Stromal cell of bone marrow (primary cell): ENCODE data around the gene CPSF4L.

ENCODE experiments used
- DNase-seq: peaks from one replicate; pipeline ENCODE4 v3.0.0-alpha.2; 2012; ENCODE audit warnings: low read depth

The CPSF4L gene

DNA sequence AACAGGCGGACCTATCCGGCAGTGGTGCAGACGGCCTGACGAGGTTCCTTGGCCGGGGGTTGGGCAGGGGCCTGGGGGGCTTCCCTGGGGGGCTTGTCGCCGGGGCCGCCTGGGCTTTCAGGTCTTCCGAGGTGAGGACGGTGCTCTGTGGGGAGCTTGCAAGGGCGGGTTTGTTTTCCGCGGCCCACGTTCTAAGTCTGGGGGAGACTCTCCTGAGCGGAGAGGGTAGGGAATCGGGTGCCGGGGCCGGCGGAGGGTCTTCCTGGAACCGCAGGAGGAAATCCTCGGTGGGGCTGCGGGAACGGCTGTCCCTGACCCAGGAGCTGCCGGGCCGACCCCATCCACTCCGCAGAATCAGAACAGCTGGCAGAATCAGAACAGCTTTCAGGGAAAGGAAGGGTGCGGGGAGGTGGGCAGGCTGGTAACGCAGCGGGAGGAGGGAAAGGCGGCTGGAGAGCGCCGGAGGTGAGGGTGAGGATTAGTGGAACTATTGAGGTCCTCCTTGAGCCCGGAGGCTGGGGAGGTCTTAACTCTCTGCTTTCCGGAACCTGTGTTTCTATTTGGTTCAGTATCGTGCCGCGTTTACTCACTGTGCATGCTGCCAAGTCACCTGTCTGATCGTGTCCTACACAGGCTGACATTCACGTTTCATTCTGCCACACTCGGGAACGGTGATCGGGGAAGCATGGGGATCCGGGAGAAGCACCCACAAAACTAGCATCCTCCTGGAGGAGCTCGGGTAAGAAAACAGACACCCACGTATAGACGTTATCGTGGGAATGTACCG is 28.9 kb downstream of the CPSF4L start:
- no peak for DNase-seq

DNA sequence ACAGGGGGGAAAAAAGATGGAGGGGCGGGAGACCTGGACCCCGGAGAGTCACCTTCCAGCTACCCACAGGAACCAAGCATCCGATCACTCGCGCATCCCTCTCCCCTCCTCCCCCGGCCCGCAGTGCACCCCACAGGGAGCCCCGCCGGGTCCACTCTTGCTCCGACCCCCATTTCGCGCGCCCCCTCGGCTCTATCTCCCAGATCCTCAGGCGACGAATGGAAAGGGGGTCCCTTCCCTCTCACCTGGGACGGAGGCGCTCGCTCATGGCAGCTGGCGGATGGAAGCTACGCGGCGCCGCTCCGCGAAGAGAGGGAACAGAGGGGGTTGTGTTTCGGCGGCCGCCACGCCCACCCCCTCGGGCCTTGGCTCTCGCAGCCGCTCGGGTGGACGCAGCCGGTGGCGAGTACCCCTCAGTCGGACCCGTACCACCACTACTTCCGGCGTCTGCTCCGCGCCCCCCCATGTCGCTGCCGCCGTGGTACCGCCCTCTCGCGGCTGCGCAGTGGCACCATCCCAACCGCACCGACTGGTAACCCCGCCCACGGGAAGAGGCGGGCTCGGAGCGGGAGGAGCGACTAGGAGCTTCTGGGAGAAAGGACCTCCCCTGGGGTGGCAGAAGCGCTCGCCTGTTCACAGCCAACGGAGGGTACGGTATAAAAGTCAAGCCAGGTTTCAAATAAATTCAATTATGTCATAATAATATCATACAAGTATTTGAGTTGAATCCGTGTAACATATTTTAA is 29.7 kb downstream of the CPSF4L start:
- DNase-seq, result peak; percentile 87

DNA sequence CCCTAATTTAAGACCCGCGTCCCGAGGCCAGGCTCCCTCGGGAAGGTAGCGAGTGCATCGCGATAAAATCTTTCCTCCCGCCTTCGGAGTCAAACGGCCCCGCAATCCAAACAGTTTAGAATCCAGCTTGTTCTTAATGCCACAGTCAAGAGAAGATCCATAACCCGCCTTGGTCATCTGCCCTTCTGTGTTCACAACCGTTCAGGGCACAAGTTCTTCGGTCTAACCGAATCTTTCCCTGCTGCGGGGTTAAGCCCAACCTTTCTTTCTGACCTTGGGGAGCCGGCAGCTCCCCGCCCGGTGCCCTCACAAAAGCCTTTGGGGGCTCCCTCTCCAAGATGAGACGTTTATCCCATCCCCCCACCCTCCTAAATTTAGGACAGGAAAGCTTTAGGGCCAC is 30.3 kb downstream of the CPSF4L start:
- no peak for DNase-seq

DNA sequence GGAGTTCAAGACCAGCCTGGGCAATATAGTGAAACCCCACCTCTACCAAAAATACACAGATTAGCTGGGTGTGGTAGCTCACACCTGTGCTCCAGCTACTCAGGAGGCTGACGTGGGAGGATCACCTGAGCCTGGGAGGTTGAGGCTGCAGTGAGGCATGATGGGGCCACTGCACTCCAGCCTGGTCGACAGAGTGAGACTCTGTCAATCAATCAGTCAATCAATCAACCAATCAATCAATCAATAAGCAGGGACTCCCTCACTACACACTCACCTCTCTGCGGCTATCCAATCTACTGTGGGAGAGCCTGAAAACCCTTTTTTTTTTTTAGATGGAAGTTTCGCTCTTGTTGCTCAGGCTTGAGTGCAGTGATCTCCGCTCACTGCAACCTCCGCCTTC is 31.6 kb downstream of the CPSF4L start:
- no peak for DNase-seq

DNA sequence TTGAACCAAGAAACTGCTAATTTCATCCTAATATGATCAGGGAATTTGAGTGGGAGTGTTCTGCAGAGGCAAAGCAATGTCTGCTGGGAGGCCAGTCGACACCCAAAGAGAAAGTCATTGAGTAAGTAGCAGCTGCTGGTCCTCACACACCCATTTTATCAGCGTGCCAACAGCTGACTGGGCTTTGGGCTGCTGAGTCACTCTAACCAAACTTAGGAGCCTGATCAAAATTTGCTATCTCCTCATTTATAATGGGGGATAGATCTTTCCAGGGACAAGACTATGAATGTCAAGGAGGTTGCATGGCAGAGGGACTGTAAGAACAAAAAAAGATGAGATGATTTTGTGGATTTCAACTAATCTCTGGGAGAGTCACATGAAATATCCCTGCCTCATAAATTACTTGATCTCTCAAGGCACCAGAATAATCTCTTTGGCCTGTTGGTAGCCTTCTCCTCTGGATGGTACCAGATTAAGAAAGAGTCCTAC is 32.9 kb downstream of the CPSF4L start:
- DNase-seq, result peak; percentile 84

DNA sequence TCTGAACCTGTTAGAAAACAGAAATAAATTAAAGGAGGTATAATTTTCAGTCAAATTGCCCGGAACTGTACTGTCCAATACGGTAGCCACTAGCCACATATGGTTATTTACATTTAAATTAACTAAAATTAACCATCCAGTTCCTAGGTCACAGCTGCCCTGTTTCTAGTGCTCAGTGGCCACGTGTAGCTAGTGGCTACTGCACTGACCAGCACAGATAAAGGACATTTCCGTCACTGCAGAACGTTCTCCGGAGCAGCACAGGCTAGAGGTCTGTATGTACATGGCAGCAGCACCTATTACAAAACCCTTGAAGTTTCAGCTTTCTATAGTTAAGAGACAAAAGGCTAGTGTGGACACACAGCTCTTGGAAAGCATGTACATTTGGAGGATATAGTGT is 33.7 kb downstream of the CPSF4L start:
- no peak for DNase-seq

DNA sequence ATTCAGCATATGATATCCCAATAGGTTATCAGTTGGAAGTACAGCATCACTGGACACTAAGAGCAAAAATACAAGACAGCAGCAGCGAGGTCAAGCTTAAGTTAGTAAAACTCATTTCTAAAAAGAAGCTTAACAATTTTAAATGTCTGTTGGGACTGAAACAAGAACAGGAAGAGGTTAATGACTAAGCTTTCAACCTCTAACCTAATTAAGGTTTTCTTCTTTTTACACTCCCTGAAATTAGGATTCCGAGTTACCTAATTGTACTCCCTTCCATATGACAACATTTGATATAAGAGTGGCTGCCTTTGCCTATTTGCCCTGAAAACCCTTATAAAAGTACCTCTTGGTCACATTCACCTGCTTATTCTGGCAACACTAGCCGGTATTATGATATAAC is 34.3 kb downstream of the CPSF4L start:
- DNase-seq, result no peak

DNA sequence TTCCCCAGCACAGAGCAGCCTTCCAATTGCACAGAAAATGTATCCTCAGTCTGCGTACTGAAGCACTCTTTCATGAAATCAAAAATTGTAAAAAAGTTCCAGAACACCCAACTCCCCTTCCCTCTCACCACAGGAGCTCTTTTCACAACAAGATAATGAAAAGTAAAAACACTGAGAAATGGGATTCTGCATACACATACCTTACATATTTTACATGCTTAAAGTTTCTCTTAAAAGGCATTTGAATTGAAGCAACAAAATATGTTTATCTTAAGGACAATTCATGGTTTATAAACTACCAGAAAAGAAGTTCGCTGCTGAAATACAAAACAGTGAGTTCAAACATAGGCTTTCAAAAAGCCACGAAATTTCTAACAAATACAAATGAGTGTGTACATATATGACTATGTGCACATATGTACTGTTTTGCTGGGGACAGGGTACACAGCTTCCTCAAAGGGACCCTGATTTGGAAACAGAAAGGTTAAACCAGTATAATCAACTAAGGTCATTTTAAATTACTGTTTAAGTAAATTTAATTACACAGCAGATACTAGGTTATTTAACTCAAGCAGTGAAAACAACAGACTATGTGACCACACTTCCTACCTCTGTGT is 35.0 kb downstream of the CPSF4L start:
- DNase-seq, result no peak

DNA sequence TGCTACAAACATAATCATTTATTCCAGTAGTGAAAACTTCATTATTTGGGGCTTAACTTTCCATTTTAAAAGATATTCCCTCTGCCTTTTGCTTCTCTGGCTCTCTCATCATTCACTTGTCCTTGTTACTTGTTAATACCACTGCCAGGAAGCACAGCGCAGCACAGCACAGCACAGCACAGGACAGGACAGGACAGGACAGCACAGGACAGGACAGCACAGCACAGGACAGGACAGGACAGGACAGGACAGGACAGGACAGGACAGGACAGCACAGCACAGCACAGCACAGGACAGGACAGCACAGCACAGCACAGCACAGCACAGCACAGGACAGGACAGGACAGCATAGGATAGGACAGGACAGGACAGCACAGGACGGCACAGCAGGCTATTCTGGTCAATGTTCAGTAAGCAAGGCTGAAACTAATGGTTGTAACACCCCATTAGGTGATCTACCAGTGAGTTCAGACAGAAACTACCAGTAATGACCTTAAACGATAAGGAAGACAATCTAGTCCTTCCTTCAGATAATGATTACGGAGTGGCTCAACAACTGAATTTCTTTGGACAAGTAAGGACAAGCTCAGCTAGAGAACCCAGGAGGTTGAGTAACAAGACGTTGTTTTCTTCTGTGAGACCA is 36.9 kb downstream of the CPSF4L start:
- no peak for DNase-seq

DNA sequence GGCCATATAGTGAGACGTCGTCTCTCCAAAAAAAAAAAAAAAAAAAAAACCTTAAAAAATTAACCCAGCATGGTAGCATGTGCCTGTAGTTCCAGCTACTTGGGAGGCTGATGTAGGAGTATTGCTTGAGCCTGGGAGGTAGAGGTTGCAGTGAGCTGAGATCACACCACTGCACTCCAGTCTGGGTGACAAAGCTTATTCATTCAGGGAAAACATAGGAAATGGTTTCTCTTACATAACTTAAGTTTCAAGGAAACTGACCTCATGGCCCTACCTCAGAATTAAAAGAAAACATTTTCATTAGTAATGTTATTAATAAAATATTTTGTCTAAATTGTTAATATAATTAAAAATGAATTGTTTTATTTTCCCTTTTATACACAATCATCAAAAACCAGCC is 37.4 kb downstream of the CPSF4L start:
- DNase-seq, result no peak

DNA sequence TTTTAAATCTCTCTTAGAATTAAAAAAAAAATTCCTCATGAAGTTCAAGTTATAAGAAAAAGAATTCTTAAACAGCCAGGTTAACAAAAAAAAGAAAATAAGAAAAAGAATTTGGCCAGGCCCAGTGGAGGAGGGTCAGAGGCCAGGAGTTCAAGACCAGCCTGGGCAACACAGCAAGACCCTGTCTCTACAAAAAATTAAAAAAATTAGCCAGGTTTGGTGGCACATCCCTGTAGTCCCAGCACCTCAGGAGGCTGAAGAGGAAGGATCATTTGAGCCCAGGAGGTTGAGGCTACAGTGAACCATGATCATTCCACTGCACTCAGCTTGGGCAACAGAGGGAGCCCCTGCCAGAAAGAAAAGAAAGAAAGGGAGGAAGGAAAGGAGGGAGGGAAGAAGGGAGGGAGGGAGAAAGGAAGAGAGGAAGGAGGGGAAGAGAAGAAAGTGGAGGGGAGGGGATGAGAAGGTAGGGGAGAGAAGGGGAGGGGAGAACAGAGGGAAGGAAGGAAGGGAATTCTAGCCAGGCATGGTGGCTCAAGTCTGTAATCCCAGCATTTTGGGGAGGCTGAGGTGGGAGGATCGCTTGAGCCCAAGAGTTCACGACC is 38.0 kb downstream of the CPSF4L start:
- DNase-seq, result no peak

DNA sequence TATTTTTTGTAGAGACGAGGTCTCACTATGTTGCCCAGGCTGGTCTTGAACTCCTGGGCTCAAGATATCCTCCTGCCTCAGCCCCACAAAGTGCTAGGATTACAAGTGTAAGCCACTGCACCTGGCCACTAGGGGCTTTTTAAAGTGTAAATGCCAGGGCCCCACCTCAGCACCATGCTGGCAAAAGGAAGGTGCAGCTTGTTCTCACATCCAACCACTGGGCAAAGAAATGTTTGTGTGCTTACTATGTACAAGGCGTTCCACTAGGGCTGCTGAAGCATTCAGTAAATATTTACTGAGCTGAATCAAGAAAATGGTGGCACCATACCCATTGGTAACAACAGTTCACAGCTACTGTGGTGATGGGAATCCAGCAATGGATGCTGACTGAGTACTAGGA is 46.2 kb downstream of the CPSF4L start:
- no peak for DNase-seq

DNA sequence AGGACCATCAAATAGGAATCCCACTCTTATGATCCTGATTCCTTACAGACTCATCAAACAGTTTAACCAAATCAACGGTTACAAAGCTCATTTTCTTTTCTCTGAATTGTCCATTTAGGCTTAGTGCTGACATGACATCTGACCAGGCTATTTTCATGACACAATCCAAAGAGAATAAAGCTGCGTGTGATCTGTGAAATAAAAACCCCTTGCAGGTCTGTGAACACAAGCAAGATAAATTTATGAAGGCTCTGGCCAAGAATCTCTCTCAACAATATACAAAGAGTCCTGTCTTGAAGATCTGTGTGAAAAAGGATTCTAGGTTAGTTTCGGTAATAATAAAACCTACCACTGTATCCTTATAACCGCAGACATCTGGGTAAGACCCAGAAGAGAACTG is 46.8 kb downstream of the CPSF4L start:
- DNase-seq, result no peak

DNA sequence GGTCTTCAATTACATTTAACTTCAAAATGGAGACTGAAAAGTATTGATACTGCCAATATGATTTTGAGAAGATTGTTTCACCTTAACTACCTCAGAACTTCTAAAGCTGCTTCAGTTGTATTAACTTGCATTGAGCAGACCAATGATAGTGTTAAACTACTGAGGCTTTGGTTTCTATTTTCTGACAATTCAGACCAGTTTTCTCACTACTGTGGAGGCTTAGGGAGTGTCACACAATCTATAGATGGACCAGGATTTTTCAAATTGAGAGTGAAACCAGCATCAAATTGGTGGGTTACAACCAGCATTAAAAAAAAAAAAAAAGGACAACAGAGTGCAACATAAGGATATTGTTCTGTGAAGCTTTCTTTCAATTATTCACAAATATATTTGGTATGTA is 47.7 kb downstream of the CPSF4L start:
- DNase-seq, result no peak

DNA sequence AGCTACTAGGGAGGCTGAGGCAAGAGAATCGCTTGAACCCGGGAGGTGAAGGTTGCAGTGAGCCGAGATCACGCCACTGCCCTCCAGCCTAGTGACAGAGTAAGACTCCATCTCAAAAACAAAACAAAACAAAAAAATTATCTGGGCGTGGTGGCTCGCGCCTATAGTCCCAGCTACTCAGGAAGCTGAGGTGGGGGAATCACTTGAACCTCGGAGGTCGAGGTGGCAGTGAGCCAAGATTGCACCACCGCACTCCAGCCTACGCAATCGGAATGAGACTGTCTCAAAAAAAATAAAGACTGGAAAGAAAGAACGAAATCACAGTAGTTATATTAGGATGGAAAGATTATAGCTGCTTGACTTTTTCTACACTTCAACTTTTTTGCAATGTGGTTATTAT is 49.9 kb downstream of the CPSF4L start:
- DNase-seq, result no peak

DNA sequence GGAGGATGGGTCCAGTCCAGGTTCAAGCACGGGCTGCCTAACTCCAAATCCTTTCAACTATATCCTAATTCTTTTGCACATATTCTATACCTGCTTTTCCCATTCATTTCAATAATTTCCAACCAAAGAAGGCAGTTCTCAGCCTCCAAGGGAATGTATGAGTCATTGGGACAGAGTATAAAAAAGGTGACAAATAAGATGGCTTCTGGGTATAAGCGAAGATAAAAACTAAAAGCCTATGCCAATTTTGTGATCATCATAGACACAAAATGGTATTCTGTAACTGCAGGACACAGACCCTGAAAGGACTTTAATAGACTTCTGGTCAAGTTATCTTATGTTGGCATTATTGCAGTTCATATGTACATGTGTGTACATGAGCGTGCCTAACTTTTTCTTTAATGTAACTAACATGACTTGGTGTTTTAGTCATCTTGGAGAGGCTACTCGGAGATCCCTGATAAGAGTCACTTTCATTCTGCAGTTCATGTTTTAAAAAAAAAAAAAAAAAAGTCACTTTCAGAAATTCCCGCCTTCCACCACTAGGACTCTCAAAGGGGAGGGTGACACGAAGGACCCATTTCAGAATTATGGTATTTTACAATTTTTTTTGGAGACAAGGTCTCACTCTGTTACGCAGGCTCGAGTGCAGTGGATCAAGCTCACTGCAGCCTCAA is 51.5 kb downstream of the CPSF4L start:
- DNase-seq, result no peak

DNA sequence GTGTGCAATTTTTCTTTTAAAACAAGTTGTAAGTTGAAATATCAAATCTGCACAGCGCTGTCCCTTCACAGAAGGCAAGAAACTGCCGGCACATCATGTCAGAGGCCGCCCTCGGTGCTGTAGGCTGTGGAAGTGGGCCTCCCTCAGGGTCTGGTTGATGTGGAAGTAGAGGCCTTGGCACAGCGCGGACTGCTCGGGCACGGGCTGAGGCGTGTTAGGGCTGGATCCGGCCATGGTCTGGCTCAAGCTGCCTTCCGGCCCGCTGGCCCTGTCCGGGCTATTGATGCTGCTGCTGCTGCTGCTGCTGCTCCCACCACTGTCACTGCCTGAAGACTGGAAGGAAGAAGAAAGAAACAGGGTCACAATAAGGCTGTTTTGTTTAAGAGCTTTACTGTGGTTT is 52.2 kb downstream of the CPSF4L start:
- no peak for DNase-seq

DNA sequence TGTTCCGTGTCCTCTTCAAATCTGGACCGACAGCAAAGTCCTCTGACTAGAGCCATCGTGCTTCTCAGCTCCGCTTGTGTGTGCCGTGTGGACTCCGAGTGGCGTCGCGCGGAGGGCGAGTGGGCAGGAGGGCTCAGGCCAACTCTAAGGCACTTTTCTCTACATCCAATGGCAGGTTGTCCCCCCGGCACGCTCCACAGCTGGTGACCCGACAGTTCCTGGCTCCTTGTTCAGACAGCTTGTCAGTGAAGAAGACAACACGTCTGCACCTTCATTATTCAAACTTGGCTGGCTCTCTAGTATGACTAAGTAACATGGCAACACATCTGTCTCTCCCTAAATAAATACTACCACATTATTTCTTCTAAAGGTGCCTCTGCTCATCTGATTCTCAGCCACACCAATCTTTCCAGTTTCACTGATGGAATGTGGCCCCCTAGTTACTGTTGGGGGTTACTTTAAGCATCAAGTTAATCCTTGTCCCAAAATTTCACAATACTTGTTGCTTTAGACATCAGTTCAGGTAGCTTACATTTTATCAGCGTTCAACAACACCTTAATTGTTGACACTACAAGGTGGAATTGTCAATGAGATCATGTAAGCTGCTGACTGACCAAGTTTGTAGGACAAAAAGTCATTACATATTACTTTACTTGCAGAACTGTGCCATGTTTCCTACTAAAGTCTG is 53.4 kb downstream of the CPSF4L start:
- no peak for DNase-seq

DNA sequence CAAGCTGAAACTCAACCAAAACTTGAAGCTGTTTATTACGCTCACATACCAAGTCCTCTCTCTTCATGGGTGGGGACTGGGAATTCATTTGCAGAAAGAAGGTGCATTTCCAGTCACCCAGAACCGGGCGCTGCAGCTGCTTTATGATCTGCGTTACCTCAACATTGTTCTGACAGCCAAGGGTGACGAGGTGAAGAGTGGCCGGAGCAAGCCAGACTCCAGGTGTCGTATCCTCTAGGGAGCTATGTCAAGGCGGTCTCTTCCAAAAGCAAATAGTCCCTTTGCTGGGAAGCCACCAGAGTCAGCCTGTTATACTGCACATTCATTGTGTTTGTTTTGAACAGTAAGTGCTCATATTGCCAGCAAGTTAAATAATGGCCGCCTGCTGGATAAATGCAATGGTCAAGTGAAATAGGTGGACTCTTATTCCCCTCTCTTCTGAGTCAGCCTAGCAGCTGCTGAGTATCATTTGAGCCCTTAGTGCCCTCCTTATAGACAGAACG is 56.2 kb downstream of the CPSF4L start:
- DNase-seq, result no peak

DNA sequence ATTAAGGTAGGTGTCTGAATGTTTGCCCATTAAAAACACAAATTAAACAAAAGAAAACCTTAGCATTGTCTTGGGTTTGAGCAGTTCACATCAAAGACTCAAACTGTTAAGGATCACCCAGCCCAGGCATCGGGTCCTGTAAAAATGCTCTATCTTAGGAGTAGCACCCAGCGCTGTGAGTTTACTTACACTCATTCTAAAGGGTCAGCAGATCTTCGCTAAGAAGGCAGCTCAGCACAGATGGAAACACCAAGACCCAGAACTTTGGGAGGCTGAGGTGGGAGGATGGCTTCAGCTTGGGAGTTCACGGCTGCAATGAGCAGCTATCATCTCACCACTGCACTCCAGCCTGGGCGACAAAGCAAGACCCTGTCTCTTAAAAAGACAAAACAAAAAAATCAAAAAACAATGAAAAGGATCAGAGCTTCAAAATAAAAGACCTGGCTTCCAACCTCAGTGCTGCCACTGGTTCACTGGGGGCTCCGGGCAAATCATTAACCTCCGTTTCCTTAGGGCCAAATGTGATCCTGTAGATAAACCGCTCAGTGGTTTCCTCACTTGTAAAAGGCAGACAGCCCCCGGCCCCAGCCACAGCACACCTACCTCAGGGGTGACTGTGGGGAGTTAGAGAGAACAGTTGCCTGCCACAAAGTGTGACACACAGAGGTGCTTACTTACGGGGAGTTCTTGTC is 57.7 kb downstream of the CPSF4L start:
- no peak for DNase-seq
